HG03442 (cell line): ENCODE measurements around the gene CEP350.
"Not testable (repeated sequence)": the region's sequence is repeated elsewhere in the genome, so short reads cannot be mapped to it uniquely, and the experiment has no call there.

Experiments used
- ATAC-seq: cut with Tn5 transposase; IDR thresholded peaks from one replicate; pipeline ENCODE4 v1.9.1; 2021; ENCODE audit warnings: mild to moderate bottlenecking, moderate library complexity; ENCODE audit not compliant: unreplicated experiment

CEP350 gene

DNA sequence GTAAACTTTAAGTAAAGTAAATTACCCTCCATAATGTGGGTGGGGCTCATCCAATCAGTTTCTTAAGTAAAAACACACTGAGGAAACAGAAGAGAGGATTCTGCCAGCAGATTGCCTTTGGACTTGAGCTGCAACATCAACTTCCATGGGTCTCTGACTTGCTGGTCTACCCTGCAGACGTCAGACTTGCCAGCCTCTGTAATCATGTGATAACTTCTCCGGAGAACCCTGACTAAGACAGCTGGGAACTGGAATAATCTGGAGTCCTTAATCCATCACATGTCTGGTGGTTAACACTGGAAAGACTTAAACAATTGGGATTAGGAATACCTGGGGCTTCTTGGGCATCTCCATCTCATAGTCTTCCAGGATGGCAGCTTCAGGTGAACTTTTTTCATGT lies 13.2 kb upstream of the CEP350 start:
- ATAC-seq: no peak

DNA sequence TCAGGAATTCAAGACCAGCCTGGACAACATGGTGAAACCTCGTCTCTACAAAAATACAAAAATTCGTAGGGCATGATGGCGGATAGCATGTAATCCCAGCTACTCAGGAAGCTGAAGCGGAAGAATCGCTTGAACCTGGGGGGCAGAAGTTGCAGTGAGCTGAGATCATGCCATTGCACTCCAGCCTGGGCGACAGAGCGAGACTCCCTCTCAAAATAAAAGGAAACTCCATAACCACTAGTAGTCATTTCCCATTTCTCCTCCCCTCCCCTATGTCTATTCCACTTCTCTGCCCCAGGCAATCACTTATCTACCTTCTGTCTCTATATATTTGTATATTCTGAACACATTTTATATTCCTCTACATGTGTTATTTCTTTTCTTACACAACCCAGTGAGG lies 4.0 kb upstream of the CEP350 start:
- no peak for ATAC-seq

DNA sequence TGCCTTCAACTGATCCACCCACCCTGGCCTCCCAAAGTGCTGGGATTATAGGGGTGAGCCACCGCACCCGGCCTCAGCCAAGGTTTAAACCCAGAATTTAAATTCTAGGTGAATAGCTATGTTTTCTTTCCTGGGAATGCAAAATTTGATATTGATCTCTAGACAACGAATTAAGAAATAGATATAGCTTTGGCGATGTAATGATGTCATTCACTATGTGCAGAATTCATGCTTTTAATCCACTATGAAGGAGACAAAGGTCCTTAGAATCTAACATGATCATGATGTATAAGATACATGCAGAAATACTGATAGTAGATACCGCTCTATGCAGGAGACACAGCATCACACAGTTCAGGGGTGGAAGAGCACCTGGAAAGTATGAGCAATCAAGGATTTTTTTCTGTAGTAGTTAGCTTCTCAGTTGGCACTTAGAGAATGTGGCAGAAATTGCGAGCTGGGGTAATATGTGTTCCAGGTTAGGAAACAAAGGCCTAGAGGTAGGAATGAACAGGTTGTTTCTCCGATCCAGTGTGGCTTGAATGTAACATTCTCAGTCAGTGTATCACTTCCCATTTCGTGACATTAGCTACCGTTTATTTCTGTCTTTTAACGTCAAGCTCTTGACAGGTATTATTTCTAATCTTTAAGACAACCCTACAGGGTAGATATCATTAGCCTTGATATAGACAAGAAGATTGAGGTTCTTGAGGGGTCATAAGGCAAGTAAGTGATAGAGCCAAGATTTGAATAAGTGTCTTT lies 3.0 kb upstream of the CEP350 start:
- ATAC-seq: no peak

DNA sequence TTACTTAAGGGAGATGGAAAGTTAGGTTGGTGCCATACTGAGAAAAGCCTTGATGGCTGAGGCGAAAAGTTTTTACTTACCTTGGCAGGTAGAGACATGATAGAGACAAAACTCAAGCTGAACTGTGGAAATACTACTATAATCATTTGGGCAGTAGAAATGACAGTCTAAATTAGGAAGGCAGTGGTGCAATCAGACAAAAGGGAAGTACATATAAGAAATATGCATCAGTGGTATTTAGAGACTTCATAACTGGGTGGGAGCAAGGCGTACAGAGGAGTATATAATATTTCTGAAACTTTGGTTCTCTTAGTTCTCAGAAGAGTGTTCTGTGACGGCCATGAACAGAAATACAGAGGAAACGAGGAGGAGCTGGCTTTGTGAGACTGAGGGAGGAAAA lies 2.4 kb upstream of the CEP350 start:
- ATAC-seq: no peak

DNA sequence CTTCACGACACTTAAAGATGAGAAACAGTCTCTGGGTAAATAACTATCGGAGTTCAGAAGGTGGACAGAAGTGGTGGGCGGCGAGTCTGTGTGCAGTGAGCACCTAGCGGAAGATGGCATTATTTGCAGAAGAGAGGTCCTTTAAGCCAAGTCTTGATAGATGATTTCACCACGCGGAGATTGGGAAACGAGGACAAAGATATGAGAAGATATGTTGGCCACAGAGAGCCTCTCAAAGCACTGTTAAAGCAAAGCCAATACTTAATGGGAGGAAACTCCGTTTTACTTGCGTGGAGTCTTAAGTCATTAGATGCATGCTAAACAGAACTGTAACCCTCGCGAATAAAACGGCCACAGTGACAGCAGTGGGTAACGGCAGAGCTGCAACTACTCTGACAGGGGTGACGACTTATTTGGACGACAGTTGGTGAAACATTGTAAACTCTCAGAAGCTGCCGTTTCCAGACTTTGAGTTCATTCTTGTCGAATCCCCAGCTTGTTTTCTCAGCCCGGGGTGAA lies 577 bp upstream of the CEP350 start:
- peak; percentile 19 for ATAC-seq

DNA sequence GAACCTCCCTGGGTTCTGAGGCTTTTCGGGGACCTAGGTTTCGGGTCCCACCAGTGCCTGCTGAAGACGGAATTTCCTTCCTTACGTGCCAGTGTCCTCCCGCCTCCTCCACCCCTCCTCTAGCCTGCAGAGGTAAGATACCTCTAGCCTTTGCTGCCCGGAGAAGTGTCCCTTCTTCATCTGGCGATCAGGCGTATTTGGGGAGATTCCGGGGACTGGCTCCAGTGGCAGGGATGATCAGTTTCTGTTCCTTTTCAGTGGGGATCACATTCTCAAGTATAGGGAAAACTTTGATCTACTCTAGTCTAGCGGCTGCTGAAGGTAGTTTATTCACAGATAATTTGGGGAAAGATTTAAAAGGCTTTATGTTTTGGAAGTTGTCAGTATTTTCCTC lies 674 bp downstream of the CEP350 start:
- no peak for ATAC-seq

DNA sequence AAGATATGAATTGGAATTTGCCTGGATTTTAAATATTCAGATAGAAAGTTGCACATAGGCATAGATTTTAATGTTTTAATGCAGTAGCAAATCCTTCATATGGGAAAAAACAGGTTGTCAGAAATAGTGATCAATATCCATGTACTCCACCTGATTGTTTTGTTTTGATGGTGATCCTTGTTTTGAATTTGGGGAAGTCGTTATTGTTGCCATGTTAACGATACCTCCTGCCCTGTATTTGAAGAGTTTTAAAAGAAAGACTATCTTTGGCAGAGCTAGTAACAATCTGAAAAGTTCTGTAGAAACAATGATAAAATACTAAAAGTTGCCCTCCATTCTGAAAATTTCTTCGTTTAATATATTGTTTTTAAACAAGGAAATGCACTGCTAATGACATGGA lies 1.1 kb downstream of the CEP350 start:
- no peak for ATAC-seq

DNA sequence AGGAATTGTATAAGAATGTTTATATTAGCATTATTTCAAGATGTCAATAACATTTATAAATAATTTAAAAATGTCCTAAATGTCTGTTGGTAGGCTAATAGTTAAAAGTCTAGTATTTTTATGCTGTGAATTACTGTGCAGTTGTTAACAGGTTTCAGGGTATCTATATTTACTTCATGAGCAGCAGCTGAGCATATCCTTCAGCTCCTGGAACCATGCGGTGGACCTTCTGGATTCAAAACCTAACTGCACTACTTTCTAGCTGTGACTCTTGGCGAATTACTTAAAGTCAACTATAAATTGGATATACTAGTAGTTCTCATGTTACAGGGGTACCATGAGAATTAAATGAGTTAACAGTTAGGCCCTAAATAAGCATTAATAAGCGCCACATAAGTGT lies 3.7 kb downstream of the CEP350 start:
- ATAC-seq: no peak

DNA sequence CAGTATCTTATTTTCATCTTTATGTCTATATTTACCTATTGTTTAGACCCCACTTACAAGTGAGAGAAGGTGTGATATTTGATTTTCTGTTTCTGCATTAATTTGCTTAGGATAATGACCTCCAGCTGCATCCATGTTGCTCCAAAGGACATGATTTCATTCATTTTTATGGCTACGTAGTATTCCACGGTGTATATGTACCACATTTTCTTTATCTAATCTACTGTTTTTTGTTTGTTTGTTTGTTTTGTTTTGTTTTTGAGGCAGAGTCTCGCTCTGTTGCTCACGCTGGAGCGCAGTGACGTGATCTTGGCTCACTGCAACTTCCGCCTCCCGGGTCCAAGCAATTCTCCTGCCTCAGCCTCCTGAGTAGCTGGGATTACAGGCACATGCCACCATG lies 7.6 kb downstream of the CEP350 start:
- ATAC-seq: not testable (repeated sequence)

DNA sequence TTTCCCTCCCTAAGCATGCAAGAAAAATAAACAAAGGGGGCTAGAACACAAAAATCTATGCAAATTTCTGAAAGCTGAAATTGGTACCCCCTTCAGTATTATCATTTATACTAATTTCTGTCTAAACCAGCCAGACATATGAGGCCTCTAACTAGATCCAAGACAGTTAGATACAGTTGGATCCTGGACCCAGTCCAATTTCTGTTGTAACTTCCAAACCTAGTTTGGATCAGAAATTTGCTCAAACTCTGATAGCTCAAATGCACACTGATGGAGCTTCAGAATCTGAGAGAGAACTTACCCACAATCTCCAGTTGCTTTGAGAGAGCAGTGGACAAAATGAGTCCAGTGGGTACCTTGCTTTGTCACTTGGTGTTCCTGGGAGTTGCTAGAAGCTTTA lies 11.9 kb downstream of the CEP350 start:
- ATAC-seq: no peak

DNA sequence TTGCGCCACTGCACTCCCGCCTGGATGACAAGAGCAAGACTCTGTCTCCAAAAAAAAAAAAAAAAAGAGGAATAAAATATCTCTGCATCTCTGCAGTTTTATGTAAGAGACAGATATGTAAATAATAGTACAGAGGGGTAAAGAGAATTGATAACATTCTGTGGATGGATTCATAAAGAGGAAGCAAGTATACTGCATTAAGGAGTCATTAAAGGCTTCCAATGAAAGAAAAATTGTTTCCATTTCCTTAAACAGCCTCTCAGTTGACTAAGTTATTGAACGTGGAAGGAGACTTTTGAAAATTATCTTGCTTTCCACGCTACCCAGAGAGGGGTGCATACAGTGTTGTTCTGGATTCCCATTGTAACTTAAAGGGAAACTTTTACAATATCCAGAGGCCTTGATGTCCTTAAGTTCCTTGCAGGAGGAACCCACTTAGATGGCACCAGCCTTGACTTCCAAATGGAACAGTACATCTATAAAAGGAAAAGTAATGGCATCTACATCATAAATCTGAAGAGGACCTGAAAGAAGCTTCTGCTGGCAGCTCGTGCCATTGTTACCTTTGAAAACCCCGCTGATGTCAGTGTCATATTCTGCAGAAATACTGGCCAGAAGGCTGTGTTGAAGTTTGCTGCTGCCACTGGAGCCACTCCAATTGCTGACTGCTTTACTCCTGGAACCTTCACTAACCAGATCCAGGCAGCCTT lies 13.8 kb downstream of the CEP350 start:
- ATAC-seq: no peak

DNA sequence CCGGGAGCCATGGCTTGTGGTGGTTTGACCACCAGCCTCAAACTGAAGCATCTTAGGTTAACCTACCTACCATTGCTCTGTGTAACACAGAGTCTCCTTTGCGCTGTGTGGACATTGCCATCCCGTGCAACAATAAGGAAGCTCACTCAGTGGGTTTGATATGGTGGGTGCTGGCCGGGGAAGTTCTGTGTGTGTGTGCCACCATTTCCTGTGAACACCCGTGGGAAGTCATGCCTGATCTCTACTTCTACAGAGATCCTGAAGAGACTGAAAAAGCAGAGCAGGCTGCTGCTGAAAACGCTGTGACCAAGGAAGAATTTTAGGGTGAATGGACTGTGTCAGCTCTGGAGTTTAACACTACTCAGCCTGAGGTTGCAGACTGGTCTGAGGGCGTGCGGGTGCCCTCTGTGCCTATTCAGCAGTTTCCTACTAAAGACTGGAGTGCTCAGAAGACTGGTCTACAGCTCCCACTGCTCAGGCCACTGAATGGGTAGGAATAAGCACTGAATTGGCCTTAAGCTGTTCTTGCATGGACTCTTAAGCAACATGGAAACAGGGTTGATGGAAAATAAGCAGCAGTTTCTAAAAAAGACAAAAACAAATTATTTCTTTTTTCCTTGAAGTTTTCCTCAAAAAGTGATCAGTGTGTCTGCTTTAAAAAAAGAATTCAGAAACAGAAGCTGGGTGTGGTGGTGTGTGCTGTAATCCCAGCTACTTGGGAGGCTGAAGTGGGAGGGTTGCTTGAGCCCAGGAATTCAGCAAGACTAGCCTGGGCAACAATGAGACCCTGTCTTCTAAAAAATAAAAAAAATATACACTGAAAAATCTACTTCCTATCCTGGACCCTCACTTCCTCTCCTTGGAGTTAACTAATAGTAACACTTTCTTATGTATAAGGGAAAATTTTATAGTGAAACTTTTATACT lies 14.6 kb downstream of the CEP350 start:
- no peak for ATAC-seq

DNA sequence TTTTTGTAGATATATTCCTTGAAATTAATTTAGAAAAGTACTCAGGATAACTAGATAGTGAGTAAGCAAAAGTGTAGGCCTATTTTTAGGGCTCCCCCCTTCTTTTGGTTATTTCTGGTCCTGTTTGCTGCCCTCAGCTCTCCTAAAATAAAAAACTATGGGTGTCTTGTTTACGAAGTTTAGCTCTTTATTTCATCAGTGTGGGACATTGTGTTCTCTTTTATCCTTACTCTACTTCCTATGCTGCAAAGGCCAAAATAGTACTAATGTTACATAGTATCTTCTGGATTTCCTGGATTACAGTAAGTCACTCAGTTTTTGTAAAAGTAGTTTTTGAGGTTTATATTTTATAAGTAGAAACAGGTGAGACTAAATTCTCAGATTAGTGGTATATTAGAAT lies 15.4 kb downstream of the CEP350 start:
- no peak for ATAC-seq

DNA sequence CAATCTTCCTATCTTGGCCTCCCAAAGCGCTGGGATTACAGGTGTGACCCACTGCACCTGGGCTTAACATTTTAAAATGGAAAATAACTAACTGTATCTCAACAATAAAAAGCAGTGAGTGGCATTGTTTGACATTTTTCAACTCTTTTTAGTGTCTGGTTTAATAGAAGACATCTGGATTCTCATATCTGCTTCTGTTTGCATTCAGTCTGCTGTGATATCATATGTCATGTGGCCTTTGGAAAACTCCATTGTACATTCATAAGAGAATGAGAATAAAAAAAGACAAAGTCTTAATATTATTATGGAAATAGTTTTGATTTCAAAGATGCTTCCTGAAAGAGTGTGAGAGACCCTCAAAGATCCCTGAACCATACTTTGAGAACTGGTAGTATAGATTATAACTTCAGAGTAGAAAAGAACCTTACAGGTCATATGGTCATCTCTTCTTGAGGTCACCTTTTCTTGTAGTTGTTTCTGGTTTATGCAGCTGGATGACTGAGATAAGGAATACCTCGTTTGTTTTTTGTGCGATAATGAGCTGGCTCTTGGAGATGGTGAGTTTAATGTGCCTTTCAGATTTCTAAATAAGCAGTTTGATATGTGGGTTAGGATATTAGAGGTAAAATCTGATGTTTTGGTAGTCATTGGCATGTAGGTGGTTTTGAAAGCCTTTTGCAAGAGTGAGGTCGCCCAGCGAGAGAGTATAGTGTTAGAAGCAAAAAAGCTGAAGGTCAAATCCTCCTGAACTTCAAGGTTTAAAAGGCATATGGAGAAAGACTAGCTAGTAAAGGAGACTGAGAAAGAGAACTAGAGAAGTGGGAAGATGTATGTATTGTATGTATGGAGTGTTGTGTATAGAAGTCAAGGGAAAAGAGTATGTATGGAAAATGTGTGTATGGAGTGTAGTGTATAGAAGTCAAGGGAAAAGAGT lies 17.2 kb downstream of the CEP350 start:
- ATAC-seq: no peak

DNA sequence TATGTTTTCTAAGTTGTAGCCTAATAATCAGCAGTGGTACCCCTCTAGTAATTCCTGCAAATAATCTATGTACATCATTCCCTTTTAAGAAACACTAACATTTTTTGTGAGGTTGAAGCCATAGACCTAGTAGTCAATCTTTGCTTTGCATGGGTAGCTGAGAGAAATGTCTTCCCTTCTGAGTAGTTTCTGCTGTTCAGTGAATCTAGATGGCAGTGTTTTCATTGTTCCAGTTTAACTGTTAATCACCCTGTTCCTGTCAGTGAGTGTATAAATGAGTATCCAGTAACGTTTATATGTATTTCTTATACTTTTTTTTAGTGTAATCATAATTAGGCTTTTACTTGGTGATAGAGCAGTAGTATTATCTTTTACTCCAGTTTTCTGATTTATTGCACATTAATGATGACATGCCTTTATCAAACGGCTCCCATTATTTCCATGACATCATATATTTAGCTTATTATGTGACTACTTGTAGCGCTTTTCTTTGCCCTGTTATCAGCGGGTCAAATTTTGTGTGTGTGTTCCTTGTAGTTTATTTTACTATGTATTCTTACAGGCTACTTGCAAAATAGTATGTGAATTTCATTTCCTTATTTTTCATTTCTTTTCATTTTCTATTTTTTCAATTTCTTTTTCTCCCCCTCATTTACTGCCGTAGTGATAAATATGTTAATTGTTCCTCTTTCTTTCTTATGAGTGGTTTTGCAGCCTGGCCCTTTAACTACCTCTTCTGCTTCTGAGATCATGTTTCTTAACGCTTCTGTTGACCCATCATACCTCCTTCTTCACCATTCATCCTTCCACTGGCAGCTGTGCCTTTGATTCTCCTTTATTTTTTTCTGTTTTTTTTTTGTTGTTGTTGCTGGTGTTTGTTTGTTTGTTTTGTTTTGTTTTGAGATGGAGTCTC lies 18.8 kb downstream of the CEP350 start:
- ATAC-seq: no peak

DNA sequence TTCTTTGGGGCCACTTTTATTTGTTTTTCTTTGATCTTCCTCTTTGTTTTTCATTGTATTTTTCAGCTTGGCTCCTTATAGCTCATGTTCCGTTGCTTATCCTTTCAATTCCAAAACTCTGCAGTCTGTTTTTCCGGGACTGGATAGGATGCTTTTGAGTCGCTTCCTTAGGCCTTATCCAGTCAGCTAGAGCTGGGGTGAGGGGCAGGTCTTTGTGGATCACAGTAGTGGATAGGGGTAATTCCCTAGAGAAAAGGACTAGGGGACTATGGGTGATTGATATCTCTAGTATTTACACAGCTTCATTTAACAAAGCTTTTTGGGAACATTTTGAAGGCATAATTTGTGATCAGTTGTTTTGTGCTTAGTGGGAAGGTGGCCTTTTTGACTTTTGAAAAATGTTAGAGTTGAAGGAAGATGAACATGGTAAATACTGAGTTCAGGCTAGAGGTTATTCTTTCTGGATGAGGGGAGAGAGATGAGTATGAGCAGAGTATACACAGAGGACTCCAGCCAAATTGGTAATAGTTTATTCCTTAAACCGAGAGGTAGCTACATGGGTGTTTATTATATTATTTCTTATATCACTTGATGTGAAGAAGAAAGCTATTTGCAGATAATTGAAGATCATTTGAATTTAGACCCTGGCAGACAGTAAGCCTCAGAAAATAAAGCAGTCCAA lies 22.5 kb downstream of the CEP350 start:
- ATAC-seq: no peak

DNA sequence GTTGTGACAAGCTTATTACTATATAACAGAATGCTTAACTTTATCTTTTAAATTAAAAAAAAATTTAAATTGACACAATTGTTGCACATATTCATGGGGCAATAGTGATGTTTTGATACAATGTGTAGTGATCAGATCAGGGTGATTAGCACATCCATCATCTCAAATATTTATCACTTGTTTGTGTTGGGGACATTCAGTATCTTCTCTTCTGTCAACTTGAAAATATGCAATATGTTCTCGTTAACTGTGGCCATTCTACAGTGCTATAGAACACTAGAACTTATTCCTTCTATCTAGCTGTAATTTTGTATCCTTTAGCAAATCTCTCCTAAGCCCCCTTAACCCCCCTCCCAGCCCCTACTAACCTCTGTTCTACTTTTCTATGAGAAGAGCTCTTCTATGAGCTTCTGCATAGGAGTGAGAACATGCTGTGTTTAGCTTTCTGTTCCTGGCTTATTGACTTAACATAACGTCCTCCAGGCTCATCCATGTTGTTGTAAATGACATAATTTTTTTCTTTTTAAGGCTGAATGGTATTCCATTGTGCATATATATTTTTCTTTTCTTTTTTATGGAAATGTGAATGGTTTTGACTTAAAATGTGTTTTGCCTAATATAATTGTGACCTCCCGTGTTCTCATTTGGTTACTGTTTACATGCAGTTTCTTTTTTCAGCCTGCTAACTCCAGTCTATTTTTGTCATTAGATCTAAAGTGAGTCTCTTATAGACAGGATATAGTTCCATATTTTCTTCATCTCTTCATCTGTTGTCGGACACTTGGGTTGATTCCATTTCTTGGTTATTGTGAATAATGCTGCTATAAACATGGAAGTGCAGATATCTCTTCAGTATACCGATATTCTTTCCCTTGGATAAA lies 23.8 kb downstream of the CEP350 start:
- ATAC-seq: no peak

DNA sequence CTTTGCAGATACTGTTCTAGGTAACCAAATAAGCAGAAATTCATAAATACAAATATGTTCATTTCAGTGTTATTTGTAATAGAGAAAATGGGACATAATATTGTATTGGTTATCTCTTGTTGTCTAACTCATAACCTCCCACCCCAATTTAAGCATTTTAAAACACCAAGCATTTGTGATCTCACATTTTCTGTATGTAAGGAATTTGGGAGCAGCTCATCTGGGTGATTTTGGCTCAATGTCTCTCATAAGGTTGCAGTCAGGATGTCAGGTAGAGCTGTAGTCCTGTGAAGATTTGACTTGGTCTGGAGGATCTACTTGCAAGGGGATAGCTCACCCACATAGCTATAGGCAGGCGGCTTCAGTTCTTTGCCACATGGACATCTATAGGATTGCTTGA lies 29.5 kb downstream of the CEP350 start:
- no peak for ATAC-seq
